A549 (cell line): ENCODE measurements around the gene ABCB1. TPM values are rescaled to one million over a fixed set of nuclear protein-coding genes. Genes with fewer than 3 reads are reported as not detected.

Experiments used
- ATAC-seq, 2 experiments: fragments of 200-7000 bp in 1 of 2; fragments of >200 bp in 1 of 2; cut with Nextera tagmentation in 1 of 2; cut with Tn5 transposase in 1 of 2; 3 replicates each; pipeline versions ENCODE4 v1.8.0 to v1.9.1; 2018 to 2020; ENCODE audit warnings: mild to moderate bottlenecking in 1 of 2, moderate library complexity in 1 of 2
- CTCF ChIA-PET: fragments of 300-600 bp; sonication (Branson Sonifier 250); formaldehyde crosslinking; extraction: SDS; loops from one replicate; lab custom pipeline; 2021; ENCODE audit warnings: antibody characterized with exemption, inconsistent platforms; lab: Yijun Ruan, JAX
- POLR2A ChIA-PET: fragments of 350-600 bp; formaldehyde crosslinking; extraction: SDS; loops from one replicate; lab custom pipeline; 2021; ENCODE audit warnings: antibody characterized with exemption, inconsistent platforms; lab: Yijun Ruan, JAX
- DNase-seq, 2 experiments: peaks; one replicate each; pipeline versions ENCODE4 v3.0.0 to v3.0.0-alpha.2; 2011 to 2016; ENCODE audit warnings: low read depth in 1 of 2, low spot score in 1 of 2
- FAIRE-seq: peaks from 2 replicates; lab custom pipeline; 2011; peaks lifted over from hg19 to GRCh38; lab: Jason Lieb, UNC
- H3K27ac ChIP-seq, 2 experiments: fragments of >200 bp; sonication (Bioruptor Twin); formaldehyde crosslinking; 3 replicates each; pipeline ENCODE4 v1.5.1; 2016 to 2017
- H3K4me1 ChIP-seq: fragments of >200 bp; sonication (Bioruptor Twin); formaldehyde crosslinking; 3 replicates; pipeline ENCODE4 v1.6.1; 2016
- H3K4me2 ChIP-seq: fragments of >200 bp; sonication (Bioruptor Twin); formaldehyde crosslinking; 3 replicates; pipeline ENCODE4 v1.6.1; 2016
- H3K4me3 ChIP-seq: fragments of >200 bp; sonication (Bioruptor Twin); formaldehyde crosslinking; 3 replicates; pipeline ENCODE4 v1.5.1; 2016
- H3K9me3 ChIP-seq: fragments of >200 bp; sonication (Bioruptor Twin); formaldehyde crosslinking; 3 replicates; pipeline ENCODE4 v1.6.1; 2016
- BHLHE40 ChIP-seq: IDR thresholded peaks from 2 replicates; pipeline ENCODE4 v1.6.1; 2012; ENCODE audit warnings: low read depth, low read length, inconsistent platforms
- CHD2 ChIP-seq: fragments of 150-350 bp; IDR thresholded peaks from 2 replicates; pipeline ENCODE4 v1.6.1; 2014; ENCODE audit warnings: low read length; ENCODE audit not compliant: partially characterized antibody
- EHMT2 ChIP-seq: fragments of 200-600 bp; sonication (generic); IDR thresholded peaks from 2 replicates; pipeline ENCODE4 v1.6.1; 2016; ENCODE audit warnings: antibody characterized with exemption, low read depth, mild to moderate bottlenecking, moderate library complexity
- ESRRA ChIP-seq: fragments of 150-350 bp; IDR thresholded peaks from 2 replicates; pipeline ENCODE4 v1.6.1; 2014; ENCODE audit warnings: mild to moderate bottlenecking, low read length, borderline replicate concordance
- GATA3 ChIP-seq: IDR thresholded peaks from 2 replicates; pipeline ENCODE4 v1.6.1; 2012; ENCODE audit warnings: borderline replicate concordance
- HOXA7 ChIP-seq: fragments of 250-450 bp; sonication (Bioruptor Pico); IDR thresholded peaks from 2 replicates; pipeline ENCODE4 v1.5.0; 2020; ENCODE audit warnings: mild to moderate bottlenecking, moderate library complexity
- HOXB13 ChIP-seq: fragments of 250-450 bp; sonication (Bioruptor Pico); IDR thresholded peaks from 2 replicates; pipeline ENCODE4 v1.5.0; 2020; ENCODE audit warnings: low read depth, mild to moderate bottlenecking, moderate library complexity
- HOXB5 ChIP-seq: fragments of 250-450 bp; sonication (Bioruptor Pico); IDR thresholded peaks from 2 replicates; pipeline ENCODE4 v1.5.0; 2020; ENCODE audit warnings: mild to moderate bottlenecking, moderate library complexity
- JUN ChIP-seq, 2 experiments: fragments of >200 bp; sonication (Bioruptor Twin); formaldehyde crosslinking; IDR thresholded peaks; 2 replicates in 1 of 2; 3 replicates in 1 of 2; pipeline ENCODE4 v1.6.1; 2016 to 2017
- KDM5A ChIP-seq: fragments of 200-600 bp; sonication (generic); IDR thresholded peaks from 2 replicates; pipeline ENCODE4 v1.6.1; 2016; ENCODE audit warnings: antibody characterized with exemption, mild to moderate bottlenecking
- MAFK ChIP-seq: fragments of 450-650 bp; IDR thresholded peaks from 2 replicates; pipeline ENCODE4 v1.6.1; 2014; ENCODE audit not compliant: partially characterized antibody
- MAZ ChIP-seq: fragments of 150-350 bp; IDR thresholded peaks from 2 replicates; pipeline ENCODE4 v1.6.1; 2014; ENCODE audit warnings: antibody characterized with exemption, low read depth, low read length, borderline replicate concordance
- MYC ChIP-seq: IDR thresholded peaks from 2 replicates; pipeline ENCODE4 v1.6.1; 2012; ENCODE audit warnings: mild to moderate bottlenecking, inconsistent platforms, low read length, improper control_type of control experiment, borderline replicate concordance
- NR3C1 ChIP-seq: fragments of >200 bp; sonication (Bioruptor Twin); formaldehyde crosslinking; IDR thresholded peaks from 3 replicates; pipeline ENCODE4 v1.6.1; 2017
- PHF8 ChIP-seq: fragments of 200-600 bp; sonication (generic); IDR thresholded peaks from 2 replicates; pipeline ENCODE4 v1.6.1; 2016; ENCODE audit warnings: low read depth, mild to moderate bottlenecking, antibody characterized with exemption, moderate library complexity, borderline replicate concordance
- POLR2A ChIP-seq: IDR thresholded peaks from 2 replicates; pipeline ENCODE4 v1.6.1; 2012; ENCODE audit warnings: mild to moderate bottlenecking, low read length
- POLR2AphosphoS2 ChIP-seq: conservative IDR thresholded peaks from 2 replicates; pipeline ENCODE4 v1.6.1; 2012; ENCODE audit warnings: low read length, improper control_type of control experiment, inconsistent platforms
- RAD21 ChIP-seq, 2 experiments: fragments of >200 bp in 1 of 2; sonication (Bioruptor Twin) in 1 of 2; formaldehyde crosslinking in 1 of 2; IDR thresholded peaks in 1 of 2; conservative IDR thresholded peaks in 1 of 2; 2 replicates in 1 of 2; 3 replicates in 1 of 2; pipeline ENCODE4 v1.6.1; 2012 to 2018; ENCODE audit warnings: inconsistent platforms in 1 of 2
- RFX5 ChIP-seq: fragments of 450-650 bp; IDR thresholded peaks from 2 replicates; pipeline ENCODE4 v1.7.1; 2014; ENCODE audit warnings: antibody characterized with exemption, mild to moderate bottlenecking, moderate library complexity
- RNF2 ChIP-seq: fragments of 200-600 bp; sonication (generic); IDR thresholded peaks from 2 replicates; pipeline ENCODE4 v1.6.1; 2016; ENCODE audit warnings: low read depth, mild to moderate bottlenecking, antibody characterized with exemption, moderate library complexity, borderline replicate concordance
- SMC3 ChIP-seq: fragments of >200 bp; sonication (Bioruptor Twin); formaldehyde crosslinking; IDR thresholded peaks from 3 replicates; pipeline ENCODE4 v1.6.1; 2018; ENCODE audit warnings: inconsistent platforms
- SREBF2 ChIP-seq: fragments of 450-650 bp; IDR thresholded peaks from 2 replicates; pipeline ENCODE4 v1.6.1; 2014; ENCODE audit warnings: mild to moderate bottlenecking, moderate library complexity
- TP53 ChIP-seq: fragments of 250-450 bp; sonication (Bioruptor Pico); IDR thresholded peaks from 2 replicates; pipeline ENCODE4 v1.5.0; 2021; ENCODE audit warnings: mild to moderate bottlenecking, moderate library complexity
- ZC3H11A ChIP-seq: fragments of 450-650 bp; IDR thresholded peaks from 2 replicates; pipeline ENCODE4 v1.6.1; 2014; ENCODE audit warnings: antibody characterized with exemption, mild to moderate bottlenecking
- ZFP36 ChIP-seq: fragments of 450-650 bp; IDR thresholded peaks from 2 replicates; pipeline ENCODE4 v1.6.1; 2014; ENCODE audit warnings: borderline replicate concordance; ENCODE audit not compliant: partially characterized antibody
- ZNF302 ChIP-seq: fragments of 250-450 bp; sonication (Bioruptor Pico); IDR thresholded peaks from 2 replicates; pipeline ENCODE4 v1.9.0; 2021; ENCODE audit warnings: inconsistent platforms, mild to moderate bottlenecking, moderate library complexity
- WGBS: methylation state at CpG from one replicate; pipeline ENCODE4 v1.1.6; 2017; ENCODE audit errors: missing lambda C conversion rate; 5-methylcytosine and 5-hydroxymethylcytosine counted together
- polyA plus RNA-seq, 4 experiments: library from polyadenylated mRNA; depleted of rRNA in 3 of 4; stranded (reverse); fragments of >200 nt; fragmentation: RNase III in 1 of 4; extraction: RNeasy Plus Mini Kit Qiagen cat#74134 plus additional on column Dnase treatment in 1 of 4; gene quantifications; 2 replicates in 3 of 4; 3 replicates in 1 of 4; pipeline ENCODE4 v1.2.3, GENCODE V29; 2011 to 2017
- TF ChIP-seq, protein P1 (sequence below): IDR thresholded peaks from 2 replicates; pipeline ENCODE4 v1.6.1; 2012
- TF ChIP-seq, protein P2 (sequence below): fragments of 450-650 bp; IDR thresholded peaks from 2 replicates; pipeline ENCODE4 v1.6.1; 2014; ENCODE audit warnings: antibody characterized with exemption
- TF ChIP-seq, protein P3 (sequence below): IDR thresholded peaks from 2 replicates; pipeline ENCODE4 v1.6.1; 2012; ENCODE audit warnings: low read depth, borderline replicate concordance
- TF ChIP-seq, protein P4 (sequence below): fragments of >200 bp; sonication (Bioruptor Twin); formaldehyde crosslinking; IDR thresholded peaks from 3 replicates; pipeline ENCODE4 v1.6.1; 2016

ABCB1 gene
- polyA plus RNA-seq, 2 of the 4 experiments (the other 2 are of a cell fraction) = 0.05 TPM; not detected in 1

DNA sequence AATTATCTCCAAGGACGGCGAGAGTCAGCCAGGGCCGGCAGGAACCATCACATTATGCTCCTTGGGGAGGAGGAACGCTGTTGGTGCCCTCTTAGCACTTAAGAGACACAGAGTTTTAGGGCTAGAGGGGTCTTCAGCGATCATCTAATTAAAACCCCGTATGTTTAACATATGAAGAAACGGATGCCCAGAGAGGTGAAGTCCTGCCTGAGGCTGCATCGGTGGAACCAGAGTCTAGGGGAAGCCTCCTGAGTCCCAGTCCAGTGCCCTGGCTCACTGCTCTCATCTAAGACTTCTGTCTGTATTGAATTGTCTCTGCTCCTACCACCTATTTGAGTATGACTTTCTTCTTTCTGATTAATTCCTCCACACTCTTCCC is 124.5 kb downstream of the ABCB1 start:
- CTCF ChIA-PET = no interaction called here
- Histone ChIP-seq H3K4me3 (no peak overlapping the region), H3K4me1 (0 out of 3 replicates have a peak, but pooled peaks cover 5% of the 10 kb centered on the region), H3K9me3 (no peaks in the 10 kb centered on the region), H3K27ac (no peak overlapping the region), H3K4me2 (no peak overlapping the region; the same call in 2 of the 3 replicates)
- POLR2A ChIA-PET = no interaction called here
- no peak for DNase-seq
- no peak for FAIRE-seq
- ATAC-seq = no peak
- TF ChIP-seq HOXB13 = no peak
- no peak for TF ChIP-seq KDM5A
- TF ChIP-seq POLR2A = no peak
- no peak for TF ChIP-seq EHMT2
- no peak for TF ChIP-seq BHLHE40
- TF ChIP-seq RAD21 (conservative IDR thresholded peaks at IDR 0.05 in 1 of 2, IDR thresholded peaks at IDR 0.05 in 1 of 2) = no peak
- no peak for TF ChIP-seq RNF2
- no peak for TF ChIP-seq CHD2
- no peak for TF ChIP-seq POLR2AphosphoS2
- TF ChIP-seq, protein P1, sequence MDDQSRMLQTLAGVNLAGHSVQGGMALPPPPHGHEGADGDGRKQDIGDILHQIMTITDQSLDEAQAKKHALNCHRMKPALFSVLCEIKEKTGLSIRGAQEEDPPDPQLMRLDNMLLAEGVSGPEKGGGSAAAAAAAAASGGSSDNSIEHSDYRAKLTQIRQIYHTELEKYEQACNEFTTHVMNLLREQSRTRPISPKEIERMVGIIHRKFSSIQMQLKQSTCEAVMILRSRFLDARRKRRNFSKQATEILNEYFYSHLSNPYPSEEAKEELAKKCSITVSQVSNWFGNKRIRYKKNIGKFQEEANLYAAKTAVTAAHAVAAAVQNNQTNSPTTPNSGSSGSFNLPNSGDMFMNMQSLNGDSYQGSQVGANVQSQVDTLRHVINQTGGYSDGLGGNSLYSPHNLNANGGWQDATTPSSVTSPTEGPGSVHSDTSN = no peak
- no peak for TF ChIP-seq MYC
- TF ChIP-seq, protein P2, sequence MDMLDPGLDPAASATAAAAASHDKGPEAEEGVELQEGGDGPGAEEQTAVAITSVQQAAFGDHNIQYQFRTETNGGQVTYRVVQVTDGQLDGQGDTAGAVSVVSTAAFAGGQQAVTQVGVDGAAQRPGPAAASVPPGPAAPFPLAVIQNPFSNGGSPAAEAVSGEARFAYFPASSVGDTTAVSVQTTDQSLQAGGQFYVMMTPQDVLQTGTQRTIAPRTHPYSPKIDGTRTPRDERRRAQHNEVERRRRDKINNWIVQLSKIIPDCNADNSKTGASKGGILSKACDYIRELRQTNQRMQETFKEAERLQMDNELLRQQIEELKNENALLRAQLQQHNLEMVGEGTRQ = no peak
- TF ChIP-seq ZFP36 = no peak
- TF ChIP-seq HOXB5 (CRISPR knock-in tag) = no peak
- TF ChIP-seq MAZ = no peak
- no peak for TF ChIP-seq SMC3
- TF ChIP-seq, protein P3, sequence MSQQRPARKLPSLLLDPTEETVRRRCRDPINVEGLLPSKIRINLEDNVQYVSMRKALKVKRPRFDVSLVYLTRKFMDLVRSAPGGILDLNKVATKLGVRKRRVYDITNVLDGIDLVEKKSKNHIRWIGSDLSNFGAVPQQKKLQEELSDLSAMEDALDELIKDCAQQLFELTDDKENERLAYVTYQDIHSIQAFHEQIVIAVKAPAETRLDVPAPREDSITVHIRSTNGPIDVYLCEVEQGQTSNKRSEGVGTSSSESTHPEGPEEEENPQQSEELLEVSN = no peak
- TF ChIP-seq RFX5 = no peak
- no peak for TF ChIP-seq ESRRA
- no peak for TF ChIP-seq HOXA7 (CRISPR knock-in tag)
- 91% methylated on average over 8 of the region's 8 CpGs for WGBS

DNA sequence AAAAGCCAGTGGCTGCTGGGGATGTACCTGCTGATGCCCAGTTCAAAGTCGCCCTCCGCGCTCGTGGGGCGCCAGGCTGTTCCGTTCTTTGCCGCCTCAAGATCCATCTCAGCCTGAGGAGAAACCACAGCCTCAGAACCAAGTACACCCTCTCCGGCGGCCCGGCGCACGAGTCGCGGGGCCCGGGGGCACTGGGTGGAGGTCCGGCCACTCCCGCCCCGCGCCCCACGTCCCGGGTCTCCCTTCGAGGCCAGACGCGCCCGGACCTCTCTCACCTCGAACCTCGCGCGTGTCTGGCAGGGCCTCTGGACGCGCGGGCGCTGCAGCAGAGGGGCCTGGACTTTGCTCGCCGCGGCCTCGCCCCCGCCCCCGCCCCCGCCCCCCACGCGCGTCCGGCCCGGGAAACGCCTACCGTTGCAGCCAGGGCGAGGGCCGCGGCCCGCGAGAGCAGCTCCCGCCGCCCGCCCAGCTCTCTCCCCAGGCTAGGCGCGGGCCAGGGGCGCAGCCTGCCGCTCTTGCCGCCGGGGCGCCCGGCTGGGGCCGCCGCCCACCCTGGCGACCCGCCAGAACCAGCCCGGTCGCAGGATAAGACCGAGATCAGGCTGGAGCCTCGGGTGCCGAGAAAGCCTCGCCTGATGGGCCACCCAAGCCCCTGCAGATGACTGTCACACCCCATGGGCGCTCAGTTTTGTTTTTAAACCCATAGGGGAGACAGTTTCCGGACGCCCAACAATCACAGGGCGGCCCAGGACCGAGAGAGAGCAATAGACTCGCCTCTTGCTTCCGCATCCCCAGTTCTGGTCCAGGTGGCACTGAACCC is 125.1 kb downstream of the ABCB1 start, which contains the start of gene ABCB4:
Gene ABCB4, minus strand, starts transcription at position 322 of the 820 bp plus-strand sequence. Its CDS starts 215 bp downstream, at position 107.
- peak within 1 kb of the TSS; percentile 92 for H3K4me2 ChIP-seq
- no peak for FAIRE-seq
- CTCF ChIA-PET = no interaction called here
- H3K4me3 ChIP-seq = peak within 1 kb of the TSS; percentile 41
- ATAC-seq = peak; percentile 42 to 44; a peak in 3 of 6 replicates
- no peak for TF ChIP-seq ZC3H11A
- TF ChIP-seq SREBF2 = no peak
- no peak for TF ChIP-seq ZNF302 (CRISPR knock-in tag)
- no peak for TF ChIP-seq MAZ
- no peak for TF ChIP-seq MYC
- no peak for TF ChIP-seq GATA3
- no peak for TF ChIP-seq RNF2
- TF ChIP-seq, protein P2 = no peak
- TF ChIP-seq POLR2AphosphoS2 = no peak
- no peak for TF ChIP-seq MAFK
- TF ChIP-seq, protein P4, sequence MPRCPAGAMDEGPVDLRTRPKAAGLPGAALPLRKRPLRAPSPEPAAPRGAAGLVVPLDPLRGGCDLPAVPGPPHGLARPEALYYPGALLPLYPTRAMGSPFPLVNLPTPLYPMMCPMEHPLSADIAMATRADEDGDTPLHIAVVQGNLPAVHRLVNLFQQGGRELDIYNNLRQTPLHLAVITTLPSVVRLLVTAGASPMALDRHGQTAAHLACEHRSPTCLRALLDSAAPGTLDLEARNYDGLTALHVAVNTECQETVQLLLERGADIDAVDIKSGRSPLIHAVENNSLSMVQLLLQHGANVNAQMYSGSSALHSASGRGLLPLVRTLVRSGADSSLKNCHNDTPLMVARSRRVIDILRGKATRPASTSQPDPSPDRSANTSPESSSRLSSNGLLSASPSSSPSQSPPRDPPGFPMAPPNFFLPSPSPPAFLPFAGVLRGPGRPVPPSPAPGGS = no peak
- no peak for TF ChIP-seq TP53
- no peak for TF ChIP-seq PHF8
- no peak for TF ChIP-seq NR3C1
- TF ChIP-seq JUN (IDR thresholded peaks at IDR 0.05) = no peak
- no peak for TF ChIP-seq EHMT2
- TF ChIP-seq HOXA7 (CRISPR knock-in tag) = no peak
- TF ChIP-seq, all 56 proteins: peak for 0
- Histone ChIP-seq H3K9me3 (no peaks in the 10 kb centered on the region), H3K27ac (peak within 1 kb of the TSS in 1 of 2 experiments; percentile 62; a peak in 2 of 6 replicates), H3K4me1 (0 out of 3 replicates have a peak, but pooled peaks cover 5% of the 10 kb centered on the region)
- DNase-seq = no peak
- 65% methylated on average over 14 of the region's 80 CpGs for WGBS
- POLR2A ChIA-PET = no interaction called here
